Stimulated activated CD4-positive, alpha-beta T cell treated with anti-CD3 and anti-CD28 coated beads, Interleukin-1b, Interleukin-23, amount 100 ng/mL, for 48 hours (primary cell): Measurements from ENCODE around the gene LMF2.
"Not testable (repeated sequence)": the region's sequence is repeated elsewhere in the genome, so short reads cannot be mapped to it uniquely, and the experiment has no call there.

Source experiments
- DNase-seq: peaks from one replicate; pipeline ENCODE4 v3.0.0-alpha.2; 2020

Gene LMF2

GRCh38 chr22:50522806-50523438 is 15.4 kb upstream of the LMF2 start:
- DNase-seq, result no peak

- DNase-seq, result no peak
Measured at GRCh38 chr22:50522208-50522805, 14.8 kb upstream of the LMF2 start.

- DNase-seq, result no peak
Measured at GRCh38 chr22:50521710-50522109, 14.2 kb upstream of the LMF2 start.

GRCh38 chr22:50520826-50521453 is 13.4 kb upstream of the LMF2 start:
- no peak for DNase-seq

GRCh38 chr22:50520184-50520583 is 12.7 kb upstream of the LMF2 start:
- DNase-seq, result not testable (repeated sequence)

- no peak for DNase-seq
Measured at GRCh38 chr22:50519151-50519550, 11.6 kb upstream of the LMF2 start.

GRCh38 chr22:50518606-50519005 is 11.1 kb upstream of the LMF2 start:
- no peak for DNase-seq

GRCh38 chr22:50517495-50518260 is 10.2 kb upstream of the LMF2 start:
- DNase-seq, result no peak

GRCh38 chr22:50516891-50517290 is 9.4 kb upstream of the LMF2 start:
- no peak for DNase-seq

- no peak for DNase-seq
Measured at GRCh38 chr22:50516068-50516467, 8.6 kb upstream of the LMF2 start.

- no peak for DNase-seq
Measured at GRCh38 chr22:50513175-50513574, 5.7 kb upstream of the LMF2 start.

GRCh38 chr22:50508897-50509296 is 1.4 kb upstream of the LMF2 start:
- no peak for DNase-seq

- DNase-seq, result peak; percentile 97
Measured at GRCh38 chr22:50507991-50508884, 736 bp upstream of the LMF2 start, which contains the start of gene NCAPH2. Gene NCAPH2 (plus strand): TSS chr22:50508224. CDS start chr22:50508338, 114 bp downstream.

GRCh38 chr22:50506611-50507420 is 686 bp downstream of the LMF2 start:
- DNase-seq, result no peak

GRCh38 chr22:50505776-50506610 is 1.5 kb downstream of the LMF2 start:
- DNase-seq, result no peak

GRCh38 chr22:50505276-50505775 is 2.2 kb downstream of the LMF2 start:
- DNase-seq, result no peak

GRCh38 chr22:50504369-50505211 is 2.9 kb downstream of the LMF2 start:
- DNase-seq, result no peak

GRCh38 chr22:50503475-50504145 is 3.9 kb downstream of the LMF2 start:
- DNase-seq, result no peak
